ENCODE measurements around the gene EGF. TPM values are rescaled to one million over a fixed set of nuclear protein-coding genes. Genes with fewer than 3 reads are reported as not detected.

Gene EGF
- total and polyA plus RNA-seq, 11 donors, result 1.3 to 15.0 (median 8.8) TPM

DNA sequence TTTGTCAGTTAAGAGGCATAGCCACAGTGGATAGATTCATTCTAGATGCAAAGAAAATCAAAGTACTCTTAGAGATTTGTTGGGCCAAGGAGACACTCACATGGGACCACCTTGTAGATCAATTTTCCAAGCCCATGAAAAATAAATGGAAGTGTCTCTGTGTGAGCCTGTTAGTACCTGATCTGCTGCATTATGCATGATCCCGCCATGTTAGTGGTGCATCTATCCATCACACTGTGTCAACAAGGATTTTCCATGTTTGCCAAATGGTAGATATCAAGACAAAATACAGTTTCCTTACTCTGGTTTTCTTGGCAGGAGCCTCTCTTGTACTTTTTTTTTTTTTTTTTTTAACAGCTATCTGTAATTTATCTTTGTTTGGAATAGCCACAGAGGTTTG is 112.4 kb downstream of the EGF start:
- intact Hi-C loops (cut with DNase I), result no loop called here
- no peak for DNase-seq
- Histone ChIP-seq H3K4me3 (no peak overlapping the region), H3K27me3 (peaks cover 0 to 27% (median 0%) of the 10 kb centered on the region in 9 donors), H3K27ac (no peak overlapping the region), H3K36me3 (no peaks in the 10 kb centered on the region), H3K9me3 (no peaks in the 10 kb centered on the region), H3K4me1 (no peaks in the 10 kb centered on the region)
- ATAC-seq, result no peak
- WGBS, 4 donors, result 83 to 87% (median 84%) methylated on average over 1 of the region's 1 CpG
- TF ChIP-seq, protein P1, sequence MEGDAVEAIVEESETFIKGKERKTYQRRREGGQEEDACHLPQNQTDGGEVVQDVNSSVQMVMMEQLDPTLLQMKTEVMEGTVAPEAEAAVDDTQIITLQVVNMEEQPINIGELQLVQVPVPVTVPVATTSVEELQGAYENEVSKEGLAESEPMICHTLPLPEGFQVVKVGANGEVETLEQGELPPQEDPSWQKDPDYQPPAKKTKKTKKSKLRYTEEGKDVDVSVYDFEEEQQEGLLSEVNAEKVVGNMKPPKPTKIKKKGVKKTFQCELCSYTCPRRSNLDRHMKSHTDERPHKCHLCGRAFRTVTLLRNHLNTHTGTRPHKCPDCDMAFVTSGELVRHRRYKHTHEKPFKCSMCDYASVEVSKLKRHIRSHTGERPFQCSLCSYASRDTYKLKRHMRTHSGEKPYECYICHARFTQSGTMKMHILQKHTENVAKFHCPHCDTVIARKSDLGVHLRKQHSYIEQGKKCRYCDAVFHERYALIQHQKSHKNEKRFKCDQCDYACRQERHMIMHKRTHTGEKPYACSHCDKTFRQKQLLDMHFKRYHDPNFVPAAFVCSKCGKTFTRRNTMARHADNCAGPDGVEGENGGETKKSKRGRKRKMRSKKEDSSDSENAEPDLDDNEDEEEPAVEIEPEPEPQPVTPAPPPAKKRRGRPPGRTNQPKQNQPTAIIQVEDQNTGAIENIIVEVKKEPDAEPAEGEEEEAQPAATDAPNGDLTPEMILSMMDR (IDR thresholded peaks at IDR 0.05), result no peak

DNA sequence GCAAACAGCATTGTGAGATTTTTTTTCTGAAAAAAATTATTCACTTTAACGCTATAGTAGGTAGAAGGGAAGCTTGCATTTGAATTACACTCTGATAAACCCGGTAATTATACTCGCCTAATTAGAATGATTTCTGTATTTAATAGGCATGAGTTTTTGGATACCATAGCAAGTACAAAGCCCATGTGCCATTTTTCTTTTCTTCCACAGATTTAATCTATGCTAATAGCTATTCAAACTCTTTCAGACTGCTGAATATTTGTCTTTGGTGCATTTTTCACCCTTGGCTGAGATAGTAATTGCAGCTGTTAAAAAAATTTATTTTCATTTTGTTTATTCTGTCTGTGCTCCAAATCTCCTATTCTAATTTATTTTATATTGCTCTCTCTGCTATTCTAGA is 113.0 kb downstream of the EGF start:
- Histone ChIP-seq H3K36me3 (no peaks in the 10 kb centered on the region), H3K27ac (no peak overlapping the region), H3K4me1 (no peaks in the 10 kb centered on the region), H3K4me3 (no peak overlapping the region), H3K27me3 (peaks cover 0 to 34% (median 0%) of the 10 kb centered on the region in 9 donors), H3K9me3 (no peaks in the 10 kb centered on the region)
- TF ChIP-seq, protein P1 (IDR thresholded peaks at IDR 0.05), result no peak
- TF ChIP-seq POLR2A (IDR thresholded peaks at IDR 0.05), result no peak
- 85 to 94% (median 90%) methylated on average over 3 of the region's 3 CpGs for WGBS, 4 donors
- intact Hi-C loops (cut with DNase I), result no loop called here
- no peak for DNase-seq
- ATAC-seq, result no peak

DNA sequence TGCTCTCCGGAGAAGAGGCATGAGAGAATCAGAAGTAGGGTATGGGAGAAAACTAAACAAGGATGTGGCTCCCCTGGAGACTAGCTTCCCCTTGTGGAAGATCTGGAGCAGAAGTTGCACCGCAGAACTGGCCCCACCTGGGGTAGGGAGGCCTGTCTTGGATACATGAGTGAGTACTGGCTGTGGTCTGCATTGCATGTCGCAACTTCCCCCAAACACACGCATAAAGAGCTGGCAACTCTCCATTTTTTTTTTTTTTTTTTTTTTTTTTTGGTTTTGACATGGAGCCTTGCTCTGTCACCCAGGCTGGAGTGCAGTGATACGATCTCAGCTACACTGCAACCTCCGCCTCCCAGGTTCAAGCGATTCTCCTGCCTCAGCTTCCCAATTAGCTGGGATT is 119.9 kb downstream of the EGF start:
- no peak overlapping the region for H3K27ac ChIP-seq
- WGBS, 4 donors, result 83 to 91% (median 86%) methylated on average over 7 of the region's 7 CpGs
- peak in 1 of 5 donors; percentile 33 for DNase-seq
- H3K9me3 ChIP-seq, result no peaks in the 10 kb centered on the region
- no peak overlapping the region for H3K4me3 ChIP-seq
- no peaks in the 10 kb centered on the region for H3K36me3 ChIP-seq
- H3K4me1 ChIP-seq, result peaks cover 0 to 11% (median 0%) of the 10 kb centered on the region in 12 donors
- TF ChIP-seq POLR2A (IDR thresholded peaks at IDR 0.05), result no peak
- TF ChIP-seq, protein P1 (IDR thresholded peaks at IDR 0.05), result no peak
- peaks cover 0 to 46% (median 0%) of the 10 kb centered on the region in 9 donors for H3K27me3 ChIP-seq
- intact Hi-C loops (cut with DNase I), result no loop called here
- ATAC-seq, result peak in 3 of 4 donors; percentile 45 to 71 (median 51)

DNA sequence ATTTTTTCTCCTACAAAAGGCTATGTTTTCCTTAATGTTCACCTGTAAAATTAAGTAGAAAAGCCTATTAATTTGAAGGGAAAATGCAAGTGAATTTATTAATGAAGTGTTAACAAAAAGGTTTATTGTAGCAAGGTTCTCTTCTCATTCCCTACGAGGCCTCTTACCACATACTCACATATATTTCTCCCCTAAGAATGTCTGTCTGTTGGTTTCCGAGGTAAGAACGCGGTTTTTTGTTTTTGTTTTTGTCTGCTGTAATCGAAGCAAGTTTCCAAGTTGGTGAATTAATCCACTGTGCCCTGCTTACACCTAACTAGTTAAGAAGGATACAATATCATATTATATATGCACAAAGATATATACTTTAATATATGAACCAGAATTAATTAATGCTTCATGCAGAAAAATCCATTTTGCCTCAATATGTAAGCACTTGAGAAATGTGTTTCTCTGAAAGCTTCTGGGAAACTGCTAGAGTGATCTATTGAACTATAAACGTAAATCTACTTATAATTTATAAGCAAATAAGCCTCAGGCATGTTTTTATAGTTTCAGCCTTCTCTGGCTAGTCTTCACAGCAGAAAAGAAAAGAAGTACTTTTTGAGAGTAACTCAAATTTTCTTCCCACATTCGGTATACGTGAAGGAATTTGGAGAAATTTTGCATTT is 120.8 kb downstream of the EGF start:
- peaks cover 0 to 11% (median 0%) of the 10 kb centered on the region in 12 donors for H3K4me1 ChIP-seq
- intact Hi-C loops (cut with DNase I), result no loop called here
- H3K4me3 ChIP-seq, result no peak overlapping the region
- TF ChIP-seq POLR2A (IDR thresholded peaks at IDR 0.05), result no peak
- TF ChIP-seq, protein P1 (IDR thresholded peaks at IDR 0.05), result no peak
- H3K9me3 ChIP-seq, result no peaks in the 10 kb centered on the region
- WGBS, 4 donors, result 79 to 85% (median 82%) methylated on average over 8 of the region's 8 CpGs
- no peak overlapping the region for H3K27ac ChIP-seq
- H3K27me3 ChIP-seq, result peaks cover 0 to 55% (median 0%) of the 10 kb centered on the region in 9 donors
- no peaks in the 10 kb centered on the region for H3K36me3 ChIP-seq
- no peak for ATAC-seq
- no peak for DNase-seq

All from heart left ventricle (tissue), 16 donors.